Stimulated activated CD4-positive, alpha-beta T cell treated with anti-CD3 and anti-CD28 coated beads, Interleukin-12 subunit alpha, Interleukin-12 subunit beta, amount 100 ng/mL, for 24 hours (primary cell): ENCODE results near the gene MTG2.

Experiments
- DNase-seq, 2 experiments: peaks; one replicate each; pipeline ENCODE4 v3.0.0-alpha.2; 2020; ENCODE audit warnings: low read depth in 2 of 2

Gene MTG2, protein sequence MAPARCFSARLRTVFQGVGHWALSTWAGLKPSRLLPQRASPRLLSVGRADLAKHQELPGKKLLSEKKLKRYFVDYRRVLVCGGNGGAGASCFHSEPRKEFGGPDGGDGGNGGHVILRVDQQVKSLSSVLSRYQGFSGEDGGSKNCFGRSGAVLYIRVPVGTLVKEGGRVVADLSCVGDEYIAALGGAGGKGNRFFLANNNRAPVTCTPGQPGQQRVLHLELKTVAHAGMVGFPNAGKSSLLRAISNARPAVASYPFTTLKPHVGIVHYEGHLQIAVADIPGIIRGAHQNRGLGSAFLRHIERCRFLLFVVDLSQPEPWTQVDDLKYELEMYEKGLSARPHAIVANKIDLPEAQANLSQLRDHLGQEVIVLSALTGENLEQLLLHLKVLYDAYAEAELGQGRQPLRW

DNA sequence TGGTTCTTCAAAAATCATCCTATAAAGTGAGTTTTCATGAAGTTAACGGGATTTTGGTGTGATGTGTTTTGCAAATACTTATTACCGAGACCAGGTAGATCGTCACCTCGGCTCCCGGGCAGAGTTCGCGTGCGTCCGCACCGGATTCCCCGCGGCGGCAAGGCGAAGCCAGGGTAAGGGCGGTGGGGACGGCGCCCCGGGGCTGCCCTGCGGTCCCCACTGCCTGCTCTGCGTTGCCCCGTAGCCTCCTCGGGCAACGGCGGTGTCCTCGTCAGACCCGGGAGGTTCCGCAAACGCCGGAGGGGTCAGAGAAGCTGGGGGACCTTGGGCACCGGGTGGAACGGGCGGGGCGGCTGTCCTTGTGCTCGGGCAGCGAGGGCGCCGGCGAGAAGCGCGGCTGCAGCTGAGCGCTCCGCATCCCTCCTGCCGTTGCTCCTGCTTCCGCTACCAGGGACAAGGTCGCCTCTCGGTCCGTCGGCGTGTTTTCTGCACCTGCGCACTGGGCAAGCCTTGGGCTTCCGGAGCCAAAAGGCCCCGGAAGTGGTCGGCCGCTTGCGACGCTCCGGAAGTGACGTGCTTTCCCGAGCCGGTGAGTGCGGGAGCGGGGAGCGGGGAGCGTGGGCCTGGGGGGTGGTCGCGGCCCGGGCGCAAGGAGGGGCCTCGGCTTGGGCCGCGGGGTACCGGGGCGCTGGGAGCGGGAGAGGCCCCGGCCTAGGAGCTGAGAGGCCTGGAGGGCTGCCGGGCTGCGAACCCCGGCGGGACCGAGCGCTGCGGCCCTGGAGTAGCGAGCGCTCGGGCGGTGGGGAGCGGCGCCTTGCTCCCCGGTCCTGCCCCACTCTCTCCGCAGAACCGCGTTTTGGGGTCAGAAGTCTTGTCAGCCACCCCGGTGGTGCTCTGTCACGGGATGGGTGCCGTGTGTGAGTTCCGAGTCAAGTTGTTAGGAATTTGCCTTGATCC, at the start of gene MTG2:
Gene MTG2, plus strand, starts transcription at position 560 of the 957 bp plus-strand sequence. CDS start 10,393 bp downstream, outside the sequence.
- DNase-seq: peak; percentile 89

DNA sequence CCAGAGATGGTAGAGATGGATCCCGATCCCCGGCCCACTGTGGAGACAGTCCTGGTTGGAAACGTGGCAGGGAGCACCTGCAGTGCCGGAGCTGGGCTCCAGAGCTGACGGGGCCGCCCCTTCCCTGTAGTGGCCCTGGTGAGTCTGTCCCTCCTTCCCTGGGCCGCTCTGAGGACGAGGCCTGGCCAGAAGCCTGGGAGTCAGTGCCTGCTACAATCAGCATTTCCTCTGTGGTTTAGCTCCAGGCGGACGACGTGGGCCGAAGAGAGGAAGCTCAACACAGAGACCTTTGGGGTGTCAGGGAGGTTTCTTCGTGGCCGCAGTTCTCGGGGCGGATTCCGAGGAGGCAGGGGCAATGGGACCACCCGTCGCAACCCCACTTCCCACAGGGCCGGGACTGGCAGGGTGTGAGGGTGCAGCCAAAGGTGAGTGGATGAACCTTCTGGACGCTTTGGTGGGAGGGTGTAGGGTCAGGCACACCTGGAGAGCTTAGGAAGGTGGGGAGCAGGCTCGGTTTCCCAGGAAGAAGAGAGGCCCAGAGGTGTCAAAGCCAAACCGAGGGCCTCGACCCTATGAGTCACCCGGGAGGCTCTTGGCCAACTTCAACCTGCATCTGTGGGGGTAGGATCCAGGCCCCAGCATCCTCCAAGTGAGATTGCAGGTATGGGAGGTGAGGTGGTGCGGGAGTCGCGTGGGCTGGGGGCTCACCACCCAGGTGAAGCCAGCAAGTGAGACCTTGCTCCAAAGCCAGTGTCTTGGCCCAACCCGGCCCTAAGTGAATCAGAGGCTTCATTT, 49.6 kb upstream of the MTG2 start:
- DNase-seq: no peak

DNA sequence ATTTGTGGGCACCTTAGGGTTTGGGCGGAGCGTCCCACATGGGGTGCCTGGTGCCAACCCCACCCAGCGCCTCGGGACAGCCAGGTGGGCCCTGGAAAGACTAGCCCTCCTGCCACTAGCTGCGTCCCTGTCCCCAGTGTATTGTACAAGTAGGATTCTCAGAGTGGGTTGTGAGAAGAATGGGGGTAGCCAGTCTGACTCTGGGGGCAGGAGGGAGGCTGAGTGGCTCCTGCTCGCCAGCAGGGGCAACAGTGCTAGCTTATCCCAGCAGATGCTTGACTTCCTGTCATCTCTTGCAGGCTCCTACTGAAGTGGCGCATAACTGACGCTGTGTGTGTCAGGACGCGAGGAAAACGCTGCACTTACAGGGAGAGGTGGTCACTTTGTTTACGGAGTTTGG, 49.0 kb upstream of the MTG2 start:
- DNase-seq: no peak

DNA sequence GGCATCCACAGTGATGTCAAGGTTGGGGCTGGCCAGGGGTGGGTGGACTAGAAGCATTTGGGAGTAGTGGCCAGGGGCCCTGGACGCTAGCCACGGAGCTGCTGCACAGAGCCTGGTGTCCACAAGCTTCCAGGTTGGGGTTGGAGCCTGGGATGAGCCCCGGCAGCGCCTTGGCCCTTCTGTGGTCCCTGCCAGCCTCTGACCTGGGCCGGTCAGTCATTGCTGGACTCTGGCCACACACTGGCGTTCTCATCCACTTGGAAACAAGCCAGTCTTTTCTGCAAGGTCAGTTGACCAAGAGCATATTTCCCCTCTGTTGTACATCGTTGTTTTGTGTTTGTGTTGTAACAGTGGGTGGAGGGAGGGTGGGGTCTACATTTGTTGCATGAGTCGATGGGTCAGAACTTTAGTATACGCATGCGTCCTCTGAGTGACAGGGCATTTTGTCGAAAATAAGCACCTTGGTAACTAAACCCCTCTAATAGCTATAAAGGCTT, 48.0 kb upstream of the MTG2 start:
- no peak for DNase-seq

DNA sequence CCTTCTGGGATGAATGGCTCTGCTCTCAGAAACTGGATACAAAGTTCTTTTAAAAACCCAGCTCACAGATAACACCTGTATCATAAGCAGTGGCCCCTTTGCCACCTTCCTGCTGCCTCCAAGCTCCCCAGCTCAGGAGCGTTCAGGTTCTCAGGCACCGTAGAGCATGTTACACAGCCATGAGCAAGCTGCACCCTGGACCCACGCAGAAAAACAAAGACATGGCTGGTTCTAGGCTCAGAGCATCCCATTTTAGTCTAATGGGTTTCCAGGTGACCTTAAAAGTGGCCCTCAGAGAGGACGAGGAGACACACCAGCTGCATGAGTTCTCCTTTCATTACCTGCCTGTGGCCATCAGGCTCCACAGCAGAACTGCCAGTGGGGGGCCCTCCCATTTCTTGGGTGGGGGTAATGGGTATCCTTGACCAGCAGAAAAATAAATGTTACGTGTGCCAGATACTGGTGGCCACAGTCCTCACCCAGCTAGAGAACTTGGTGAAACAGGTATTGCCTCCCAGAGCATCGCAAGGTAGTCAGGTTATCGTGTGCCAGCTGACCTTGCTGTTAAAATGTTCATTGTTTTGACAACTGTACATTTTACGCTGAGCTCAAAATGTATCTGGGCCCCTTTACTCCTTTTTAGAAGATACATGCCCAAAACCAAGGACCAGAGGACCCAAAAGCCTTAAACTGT, 47.1 kb upstream of the MTG2 start:
- no peak for DNase-seq

DNA sequence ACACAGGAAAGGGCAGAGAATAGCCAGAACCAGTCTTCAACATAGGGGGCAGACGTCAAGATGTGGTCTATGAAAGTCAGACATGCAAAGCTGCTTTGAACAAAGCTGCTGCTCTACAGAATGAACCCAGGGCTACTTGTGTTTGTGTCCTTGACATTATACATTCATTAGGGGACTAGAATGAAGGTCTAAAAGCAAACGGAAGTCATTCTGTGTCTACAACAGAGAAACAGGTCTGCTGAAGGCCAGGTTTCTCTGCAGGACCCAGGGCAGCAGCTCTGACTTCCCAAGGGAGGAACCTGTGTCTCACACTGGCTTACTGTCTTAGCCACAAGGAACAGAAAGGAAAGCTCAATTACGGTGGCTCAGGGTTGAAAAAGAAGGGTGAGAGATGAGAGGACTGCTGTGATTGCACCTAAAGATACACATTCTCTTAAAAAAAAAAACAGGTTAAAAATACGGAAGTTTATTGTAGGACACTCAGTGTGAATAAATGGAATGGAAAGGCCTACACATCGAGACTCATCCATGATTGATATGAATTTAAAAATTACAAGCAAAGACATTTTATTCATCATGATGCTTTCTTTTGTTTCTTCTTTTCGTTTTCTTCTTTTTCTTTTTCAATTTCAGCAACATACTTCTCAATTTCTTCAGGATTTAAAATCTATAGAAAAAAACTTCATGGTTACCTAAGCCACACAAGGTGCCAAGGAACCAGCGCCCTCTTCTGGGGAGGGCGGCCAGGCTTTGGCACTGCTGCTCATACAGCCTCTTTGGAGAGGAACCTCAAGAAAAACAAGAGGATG, 46.3 kb upstream of the MTG2 start:
- peak in 1 of 2 experiments; percentile 47 for DNase-seq

DNA sequence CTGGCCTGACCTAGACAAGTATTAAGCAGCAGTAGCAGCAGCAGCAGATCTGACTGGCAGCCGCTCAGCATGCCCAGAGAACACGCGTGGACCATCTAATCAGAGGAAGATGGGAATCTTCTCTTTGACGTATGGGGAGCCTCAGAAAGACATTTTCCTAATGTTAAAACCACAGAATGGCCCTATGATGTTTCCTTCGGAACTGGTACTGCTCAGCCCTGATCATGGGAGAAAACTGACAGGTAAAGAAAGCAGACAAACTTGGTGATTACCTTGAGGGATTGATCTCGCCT, 45.8 kb upstream of the MTG2 start:
- no peak for DNase-seq

DNA sequence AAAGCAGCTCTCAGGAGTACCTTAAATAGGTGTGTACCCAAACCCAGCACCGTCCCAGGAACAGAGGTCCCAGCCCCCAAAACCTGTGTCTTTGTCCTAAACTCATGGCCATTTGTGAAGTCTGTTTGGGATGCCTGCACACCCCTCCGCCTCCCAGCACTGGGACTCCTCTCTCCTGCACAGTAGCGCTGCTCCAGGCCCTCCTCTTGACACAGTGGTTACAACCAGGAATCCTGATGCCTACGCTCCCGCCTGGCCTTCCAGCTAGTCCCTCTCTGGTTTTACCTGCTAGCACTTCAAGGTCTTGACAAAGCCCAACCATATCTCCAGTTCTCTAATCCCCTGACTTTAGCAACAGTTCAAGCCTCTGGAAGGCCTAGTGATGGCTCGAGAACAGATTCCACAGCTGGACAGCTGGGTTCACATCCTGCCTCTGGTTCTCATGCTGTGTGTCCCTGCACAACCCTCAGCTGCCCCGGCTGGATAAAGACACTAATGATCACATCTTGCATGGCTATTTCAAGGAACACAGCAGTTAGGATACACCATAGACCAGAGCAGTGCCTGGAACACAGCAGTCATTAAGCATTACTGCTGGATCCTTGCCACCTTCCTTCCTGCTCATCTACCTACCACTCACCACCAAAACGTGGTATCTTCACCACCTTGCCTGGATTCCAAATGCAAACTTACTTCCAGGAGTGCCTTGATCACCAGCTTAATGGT, 45.2 kb upstream of the MTG2 start:
- DNase-seq: no peak

DNA sequence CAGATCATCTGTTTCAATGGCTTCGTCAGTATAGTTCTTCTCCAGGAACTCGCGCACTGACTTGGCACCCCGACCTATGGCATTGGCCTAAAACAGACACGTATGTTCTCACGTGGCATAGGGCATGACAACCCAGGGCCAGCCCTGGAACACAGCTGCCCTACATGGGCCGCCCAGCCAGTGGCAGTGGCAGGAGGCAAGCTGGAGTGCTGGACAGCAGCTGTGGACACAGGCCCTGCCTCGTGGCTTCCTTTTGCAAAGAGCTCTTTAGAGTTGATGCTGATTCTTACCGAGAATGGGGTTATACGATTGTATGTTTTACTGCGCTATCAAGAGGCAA, 44.7 kb upstream of the MTG2 start:
- no peak for DNase-seq

DNA sequence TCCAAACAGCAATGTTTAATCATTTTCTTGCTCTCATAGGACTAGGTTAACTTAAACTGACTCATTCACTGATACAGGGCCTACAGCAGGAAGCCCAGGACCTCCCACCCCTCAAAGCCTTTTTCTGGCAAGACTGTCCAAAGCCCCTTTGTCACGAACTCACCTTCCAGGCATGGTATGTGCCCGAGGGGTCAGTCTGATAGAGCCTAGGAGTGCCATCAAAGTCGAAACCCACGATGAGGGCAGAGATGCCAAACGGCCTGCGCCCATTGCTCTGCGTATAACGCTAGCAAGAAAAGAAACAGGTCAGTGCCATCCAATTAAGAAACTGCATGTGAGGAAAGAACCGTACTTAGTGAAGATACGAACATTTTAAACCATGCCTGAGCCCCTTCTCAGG, 43.9 kb upstream of the MTG2 start:
- no peak for DNase-seq

DNA sequence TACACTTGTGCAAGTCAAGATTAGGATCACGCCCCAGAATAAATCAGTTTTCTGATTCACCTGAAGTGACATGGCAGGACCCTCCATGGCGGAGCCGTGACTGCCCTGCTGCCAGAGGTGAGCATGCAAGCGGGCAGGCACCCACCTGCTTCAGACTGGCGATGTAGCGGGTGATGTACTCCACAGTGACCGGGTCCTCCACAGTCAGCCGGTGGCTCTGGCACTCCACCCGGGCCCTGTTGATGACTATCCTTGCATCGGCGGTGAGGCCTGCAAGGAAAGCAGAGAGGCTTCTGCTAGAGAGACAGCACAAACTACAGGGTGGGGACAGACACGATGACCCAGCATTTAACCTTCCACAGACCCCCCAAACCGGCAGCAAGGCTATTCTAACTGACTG, 43.2 kb upstream of the MTG2 start:
- DNase-seq: no peak

DNA sequence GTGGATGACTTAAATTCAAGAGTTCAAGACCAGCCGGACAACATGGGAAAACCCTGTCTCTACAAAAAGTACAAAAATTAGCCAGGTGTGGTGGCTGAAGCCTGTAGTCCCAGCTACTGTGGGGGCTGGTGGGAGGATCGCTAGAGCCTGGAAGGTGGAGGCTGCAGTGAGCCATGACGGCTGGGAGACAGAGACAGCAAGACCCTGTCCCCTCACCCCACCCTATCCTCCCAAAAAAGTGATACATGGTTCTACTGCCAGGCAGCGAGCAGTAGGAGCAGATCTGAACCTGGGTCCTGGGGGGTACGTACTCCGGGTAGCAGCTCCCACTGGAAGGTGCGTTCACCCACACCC, 41.8 kb upstream of the MTG2 start:
- DNase-seq: no peak

DNA sequence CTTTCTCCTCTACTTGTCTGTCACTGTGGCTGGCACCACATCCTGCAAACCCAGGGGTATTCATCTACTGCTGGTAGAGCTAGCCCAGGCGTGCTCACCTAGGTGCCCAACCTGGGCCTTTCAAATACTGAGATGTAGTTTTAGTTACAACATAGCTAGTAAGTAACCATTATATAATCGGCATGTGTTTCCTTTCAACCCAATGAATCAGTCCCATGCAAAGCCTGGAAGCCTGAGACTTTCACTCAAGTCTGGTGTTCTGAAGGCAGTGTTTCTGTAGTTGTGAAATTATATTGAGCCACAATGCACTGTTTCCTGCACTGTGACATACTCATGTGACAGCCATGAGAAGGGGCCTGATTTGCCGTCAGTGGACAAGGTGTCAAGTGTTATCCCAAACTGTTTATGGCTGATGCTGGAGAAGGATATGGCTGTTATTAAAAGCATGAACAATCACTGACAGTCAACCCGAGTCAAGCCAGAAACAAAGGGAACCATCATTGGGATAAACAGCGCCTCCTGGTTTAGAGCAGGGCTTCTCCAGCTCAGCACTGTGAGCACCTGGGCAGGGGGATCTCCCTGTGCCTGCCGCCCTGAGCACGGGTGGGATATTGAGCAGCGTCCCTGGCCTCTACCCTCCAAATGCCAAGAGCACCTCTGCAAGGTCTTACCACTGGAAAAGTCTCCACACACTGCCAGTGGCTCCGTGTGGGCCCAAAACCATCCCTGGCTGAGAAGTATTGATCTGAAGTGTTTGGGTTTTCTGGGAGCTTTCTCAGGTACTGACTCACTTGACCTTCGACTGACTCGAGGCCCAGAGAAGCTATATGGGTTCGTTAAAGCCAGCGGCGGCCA, 41.2 kb upstream of the MTG2 start:
- DNase-seq: peak in 1 of 2 experiments; percentile 12

DNA sequence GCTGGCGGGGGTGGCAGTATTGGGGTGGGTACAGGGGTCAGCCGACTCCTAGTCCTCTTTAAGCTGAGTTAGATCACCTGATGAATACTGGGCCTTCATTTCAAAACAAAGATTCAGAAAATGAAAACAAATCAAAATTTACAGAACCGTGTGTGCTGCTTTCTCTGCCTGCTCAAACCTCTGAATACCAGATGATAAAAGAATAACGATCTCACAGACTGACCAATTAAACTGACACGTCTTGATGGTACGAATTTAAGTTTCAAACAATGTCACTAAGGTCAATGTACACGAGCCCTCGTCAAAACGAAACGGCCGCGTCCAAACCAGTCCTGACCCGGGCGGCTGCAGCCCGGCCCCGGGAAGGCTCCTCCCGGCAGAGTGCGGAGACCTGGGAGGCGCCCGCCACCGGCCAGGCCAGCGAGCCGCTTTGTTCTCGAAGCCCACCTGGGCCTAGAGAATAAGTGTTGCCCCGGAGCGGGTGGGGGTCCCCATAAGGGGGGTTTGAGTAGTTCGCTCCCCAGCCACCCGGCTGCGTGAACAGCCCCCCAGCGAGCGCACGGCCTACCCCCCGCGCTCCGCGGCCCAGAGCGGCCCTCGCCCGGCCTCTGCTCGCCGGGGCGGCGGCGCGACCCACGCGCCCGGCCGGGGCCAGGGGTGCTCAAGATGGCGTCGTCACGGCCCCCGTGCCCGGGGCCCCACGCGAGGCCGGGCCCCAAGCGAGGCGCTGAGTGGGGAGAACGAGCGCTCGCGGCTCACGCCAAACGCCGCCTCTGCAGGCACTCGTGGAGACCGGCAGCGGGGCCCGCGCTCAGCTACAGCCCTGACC, 40.4 kb upstream of the MTG2 start:
- no peak for DNase-seq

DNA sequence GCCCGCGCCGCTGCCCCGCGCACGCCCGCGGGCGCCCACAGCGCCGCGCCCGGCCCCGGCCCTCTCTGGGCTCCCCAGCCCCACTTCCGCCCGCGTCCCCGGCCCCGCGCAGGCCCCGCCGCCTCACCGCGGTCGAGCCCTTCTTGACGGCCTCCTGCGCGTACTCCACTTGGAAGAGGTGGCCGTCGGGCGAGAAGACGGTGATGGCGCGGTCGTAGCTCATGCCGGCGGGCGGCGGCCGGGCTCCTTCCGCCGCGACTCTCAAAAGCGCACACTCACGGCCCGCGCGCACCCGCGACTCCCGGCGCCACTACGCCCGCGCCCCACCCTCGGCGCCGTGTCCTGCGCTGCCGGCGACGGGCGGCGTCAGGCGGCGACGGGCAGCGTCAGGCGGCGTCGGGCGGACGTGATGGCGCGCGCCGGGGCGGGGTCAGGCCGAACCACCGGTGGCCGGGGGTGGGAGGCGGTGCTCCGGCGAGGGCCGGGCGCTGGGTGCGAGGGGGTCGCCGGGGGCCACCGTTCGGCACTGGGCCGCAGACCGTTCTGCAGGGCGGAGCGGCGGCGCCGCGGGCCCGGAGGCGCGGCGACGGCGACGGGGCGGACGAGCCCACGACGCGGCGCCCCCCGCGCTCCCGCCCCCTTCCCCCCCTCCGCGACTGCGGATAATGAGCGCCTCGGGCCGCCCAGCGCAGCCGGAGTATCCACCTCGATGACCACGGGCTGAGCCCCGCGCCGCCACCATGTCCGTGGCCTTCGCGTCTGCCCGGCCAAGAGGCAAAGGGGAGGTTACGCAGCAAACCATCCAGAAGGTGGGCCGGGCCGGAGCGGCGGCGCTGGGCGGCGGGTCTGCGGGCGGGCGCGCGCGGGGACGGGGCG, 39.5 kb upstream of the MTG2 start, which contains the start of the genes PSMA7 and SS18L1:
Gene PSMA7, minus strand, starts transcription at position 314 of the 876 bp plus-strand sequence. Its CDS starts 91 bp downstream, at position 223.
Gene SS18L1, plus strand, starts transcription at position 689 of the 876 bp plus-strand sequence. Its CDS starts 52 bp downstream, at position 741.
- peak; percentile 68 to 72 for DNase-seq

DNA sequence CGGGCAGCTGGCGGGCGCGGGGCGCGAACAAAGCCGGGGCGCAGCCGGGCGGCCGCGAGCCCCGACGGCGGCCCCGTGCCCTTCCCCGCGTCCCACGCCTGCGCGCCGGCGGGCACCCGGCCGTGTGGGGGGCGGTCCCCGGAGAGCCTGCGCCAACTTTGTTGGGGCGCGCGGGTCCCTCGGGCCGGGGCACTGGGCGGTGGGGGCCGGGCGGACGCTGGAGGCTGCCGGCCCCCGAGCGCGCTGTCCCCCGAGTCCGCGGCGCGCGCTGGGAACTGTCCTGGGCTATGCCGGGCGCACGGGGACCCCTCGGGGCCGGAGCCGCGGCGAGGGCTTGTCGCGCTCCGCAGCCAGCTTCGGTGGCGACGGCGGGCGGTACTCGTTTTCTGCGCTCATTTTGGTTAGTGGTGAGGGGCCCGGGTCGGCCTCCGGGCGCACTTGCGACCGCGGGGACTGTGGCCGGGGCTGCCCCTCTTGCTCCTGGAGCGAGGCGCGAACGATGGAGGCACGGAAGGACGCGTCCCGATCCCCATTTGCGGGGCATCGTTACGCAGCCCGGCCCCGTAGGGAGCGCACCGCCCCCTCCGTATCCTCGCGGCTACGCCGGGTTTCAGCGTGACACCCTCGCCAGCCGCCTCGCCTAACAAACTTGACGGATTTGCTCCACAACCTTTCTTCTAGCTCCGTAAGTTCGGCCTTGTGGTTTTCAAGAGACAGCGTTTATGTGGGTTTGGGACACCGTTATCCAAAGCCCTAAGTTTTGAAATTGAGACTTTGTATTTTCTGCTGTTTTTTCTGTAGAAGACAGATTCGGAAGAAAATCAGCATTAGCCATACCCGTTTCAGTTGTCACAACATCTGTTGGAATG, 38.6 kb upstream of the MTG2 start:
- DNase-seq: peak in 1 of 2 experiments; percentile 57
